ENCODE results near the gene HBS1L.

DNA sequence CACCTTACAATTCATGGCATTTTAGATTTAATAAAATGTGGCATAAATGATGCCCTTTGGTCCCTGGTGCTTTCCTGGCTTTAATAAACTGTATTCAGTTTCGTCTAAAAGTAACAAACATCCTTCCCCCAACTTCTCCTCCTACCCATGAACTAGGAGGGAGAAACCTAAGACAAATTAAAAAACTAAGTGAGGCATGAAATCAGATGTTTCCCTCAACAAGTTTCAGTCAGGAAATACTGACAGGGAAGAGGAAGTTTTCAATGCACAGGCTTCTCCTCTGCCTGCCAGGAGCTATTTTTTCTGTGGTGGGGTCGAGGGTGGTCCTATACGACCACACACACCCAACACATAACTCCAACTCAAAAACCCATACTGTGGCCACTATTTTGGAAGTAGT is 10.0 kb downstream of the HBS1L start:
- TF ChIP-seq ZNF3 (CRISPR knock-in tag; IDR thresholded peaks at IDR 0.05), result no peak
- TF ChIP-seq, protein P1, sequence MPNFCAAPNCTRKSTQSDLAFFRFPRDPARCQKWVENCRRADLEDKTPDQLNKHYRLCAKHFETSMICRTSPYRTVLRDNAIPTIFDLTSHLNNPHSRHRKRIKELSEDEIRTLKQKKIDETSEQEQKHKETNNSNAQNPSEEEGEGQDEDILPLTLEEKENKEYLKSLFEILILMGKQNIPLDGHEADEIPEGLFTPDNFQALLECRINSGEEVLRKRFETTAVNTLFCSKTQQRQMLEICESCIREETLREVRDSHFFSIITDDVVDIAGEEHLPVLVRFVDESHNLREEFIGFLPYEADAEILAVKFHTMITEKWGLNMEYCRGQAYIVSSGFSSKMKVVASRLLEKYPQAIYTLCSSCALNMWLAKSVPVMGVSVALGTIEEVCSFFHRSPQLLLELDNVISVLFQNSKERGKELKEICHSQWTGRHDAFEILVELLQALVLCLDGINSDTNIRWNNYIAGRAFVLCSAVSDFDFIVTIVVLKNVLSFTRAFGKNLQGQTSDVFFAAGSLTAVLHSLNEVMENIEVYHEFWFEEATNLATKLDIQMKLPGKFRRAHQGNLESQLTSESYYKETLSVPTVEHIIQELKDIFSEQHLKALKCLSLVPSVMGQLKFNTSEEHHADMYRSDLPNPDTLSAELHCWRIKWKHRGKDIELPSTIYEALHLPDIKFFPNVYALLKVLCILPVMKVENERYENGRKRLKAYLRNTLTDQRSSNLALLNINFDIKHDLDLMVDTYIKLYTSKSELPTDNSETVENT (CRISPR knock-in tag; IDR thresholded peaks at IDR 0.05), result no peak
- no peak for TF ChIP-seq BHLHE40 (IDR thresholded peaks at IDR 0.05; ENCODE audit: low read length)
- no peak for TF ChIP-seq ZNF766 (CRISPR knock-in tag; conservative IDR thresholded peaks at IDR 0.05)
